CD14-positive monocyte (primary cell): ENCODE results near the gene ZNF296. TPM values are rescaled to one million over a fixed set of nuclear protein-coding genes. Genes with fewer than 3 reads are reported as not detected.

Experiments used
- DNase-seq, 3 donors: peaks; one replicate each; pipeline ENCODE4 v3.0.0-alpha.2; 2011 to 2022
- H2AFZ ChIP-seq: 2 replicates; pipeline ENCODE4 v1.6.0; 2012; ENCODE audit warnings: mild to moderate bottlenecking, low read depth, low read length, inconsistent platforms; ENCODE audit not compliant: insufficient read depth, poor library complexity, severe bottlenecking
- H3K27ac ChIP-seq, 2 donors: 1 replicate in 1 of 2; 2 replicates in 1 of 2; pipeline ENCODE4 v1.5.1; 2012 to 2013; ENCODE audit warnings: low read length in 2 of 2, control low read depth in 1 of 2, inconsistent platforms in 1 of 2, low read depth in 1 of 2, mild to moderate bottlenecking in 1 of 2
- H3K27me3 ChIP-seq, 2 donors: one replicate each; pipeline versions ENCODE4 v1.6.0 to v1.6.1; 2011 to 2013; ENCODE audit warnings: low read length in 2 of 2; ENCODE audit not compliant: control insufficient read depth in 2 of 2, insufficient read depth in 2 of 2
- H3K36me3 ChIP-seq, 2 donors: replicated peaks in 1 of 2; 1 replicate in 1 of 2; 2 replicates in 1 of 2; pipeline versions ENCODE4 v1.5.1 to v1.6.1; 2012 to 2013; ENCODE audit warnings: low read length in 2 of 2, control low read depth in 1 of 2, inconsistent platforms in 1 of 2, mild to moderate bottlenecking in 1 of 2; ENCODE audit not compliant: insufficient read depth in 2 of 2, control insufficient read depth in 1 of 2
- H3K4me1 ChIP-seq, 2 donors: 1 replicate in 1 of 2; 2 replicates in 1 of 2; pipeline versions ENCODE4 v1.5.1 to v1.6.1; 2012 to 2013; ENCODE audit warnings: low read length in 2 of 2, control low read depth in 1 of 2, inconsistent platforms in 1 of 2, mild to moderate bottlenecking in 1 of 2, moderate library complexity in 1 of 2; ENCODE audit not compliant: insufficient read depth in 2 of 2, control insufficient read depth in 1 of 2
- H3K4me2 ChIP-seq: replicated peaks from 2 replicates; pipeline ENCODE3; 2012; ENCODE audit warnings: low read length, moderate library complexity, mild to moderate bottlenecking; ENCODE audit not compliant: poor library complexity, severe bottlenecking; ENCODE audit errors: extremely low read depth
- H3K4me3 ChIP-seq, 3 experiments: fragments of 200-600 bp in 1 of 3; sonication (generic) in 1 of 3; replicated peaks in 1 of 3; 1 replicate in 2 of 3; 2 replicates in 1 of 3; pipeline ENCODE4 v1.5.1; 2011 to 2013; ENCODE audit warnings: low read length in 3 of 3, mild to moderate bottlenecking in 3 of 3, control low read depth in 2 of 3, low read depth in 2 of 3, inconsistent platforms in 1 of 3, moderate library complexity in 1 of 3
- H3K79me2 ChIP-seq: 2 replicates; pipeline ENCODE4 v1.6.0; 2012; ENCODE audit warnings: mild to moderate bottlenecking, control low read depth, inconsistent platforms, low read length, moderate library complexity; ENCODE audit not compliant: insufficient read depth
- H3K9ac ChIP-seq: 2 replicates; pipeline ENCODE4 v1.6.0; 2017; ENCODE audit warnings: low read length, mild to moderate bottlenecking; ENCODE audit not compliant: insufficient read depth, poor library complexity, severe bottlenecking
- H3K9me3 ChIP-seq, 2 donors: replicated peaks in 1 of 2; 1 replicate in 1 of 2; 2 replicates in 1 of 2; pipeline versions ENCODE4 v1.5.1 to v1.6.1; 2012 to 2013; ENCODE audit warnings: low read length in 2 of 2, control low read depth in 1 of 2; ENCODE audit not compliant: control insufficient read depth in 1 of 2, insufficient read depth in 1 of 2
- H4K20me1 ChIP-seq: 2 replicates; pipeline ENCODE4 v1.6.0; 2012; ENCODE audit warnings: mild to moderate bottlenecking, low read length, control low read depth, moderate library complexity; ENCODE audit not compliant: insufficient read depth
- H3K27ac Mint-ChIP-seq, 7 donors: one replicate each; pipeline ENCODE4 v1.8.0; 2020; ENCODE audit warnings: mild to moderate bottlenecking in 7 of 7, mixed read lengths in 7 of 7, moderate library complexity in 6 of 7, inconsistent platforms in 2 of 7
- H3K27me3 Mint-ChIP-seq, 3 donors: one replicate each; pipeline ENCODE4 v1.8.0; 2021 to 2022; ENCODE audit warnings: low read depth in 3 of 3, mild to moderate bottlenecking in 3 of 3, mixed read lengths in 3 of 3, moderate library complexity in 3 of 3, inconsistent platforms in 1 of 3
- H3K36me3 Mint-ChIP-seq, 2 donors: one replicate each; pipeline ENCODE4 v1.8.0; 2020; ENCODE audit warnings: mixed read lengths in 2 of 2, inconsistent platforms in 1 of 2, mild to moderate bottlenecking in 1 of 2
- H3K4me1 Mint-ChIP-seq: one replicate; pipeline ENCODE4 v1.8.0; 2020; ENCODE audit warnings: mild to moderate bottlenecking, mixed read lengths
- H3K4me3 Mint-ChIP-seq, 2 donors: one replicate each; pipeline ENCODE4 v1.8.0; 2020; ENCODE audit warnings: mild to moderate bottlenecking in 2 of 2, mixed read lengths in 2 of 2, moderate library complexity in 1 of 2
- H3K9me3 Mint-ChIP-seq, 7 donors: one replicate each; pipeline ENCODE4 v1.8.0; 2020 to 2022; ENCODE audit warnings: mixed read lengths in 7 of 7, mild to moderate bottlenecking in 6 of 7, moderate library complexity in 6 of 7, inconsistent platforms in 2 of 7
- CTCF ChIP-seq: fragments of 200-600 bp; IDR thresholded peaks from one replicate; pipeline ENCODE4 v1.8.0; 2022; ENCODE audit warnings: antibody characterized with exemption, mild to moderate bottlenecking
- WGBS: methylation state at CpG from one replicate; pipeline ENCODE4 v1.1.5; 2013; ENCODE audit warnings: missing lambda C conversion rate; ENCODE audit not compliant: insufficient coverage; 5-methylcytosine and 5-hydroxymethylcytosine counted together
- intact Hi-C, 2 donors: fragments of 100-400 bp; cut with micrococcal nuclease; formaldehyde crosslinking; loops; one replicate each; pipeline versions ENCODE4 v1.15.0 to v1.15.1; 2023
- polyA plus RNA-seq, 3 donors: library from polyadenylated mRNA; depleted of rRNA in 1 of 3; unstranded in 2 of 3; stranded (reverse) in 1 of 3; fragments of 300-500 nt in 2 of 3; fragments of >200 nt in 1 of 3; fragmentation: Illumina TruSeq in 2 of 3; gene quantifications; 1 replicate in 2 of 3; 2 replicates in 1 of 3; pipeline ENCODE4 v1.2.3, GENCODE V29; 2012 to 2021

Gene ZNF296
- polyA plus RNA-seq, 3 donors = 3.8 to 7.2 (median 6.5) TPM

GRCh38 chr19:45122832-45123231 is 46.6 kb upstream of the ZNF296 start:
- 91% methylated on average over 3 of the region's 6 CpGs for WGBS
- no peak for TF ChIP-seq CTCF
- Histone ChIP-seq H3K36me3 (no peaks in the 10 kb centered on the region), H3K79me2 (peaks cover 64% of the 10 kb centered on the region), H3K4me3 (no peak overlapping the region), H3K4me2 (no peak overlapping the region), H3K27ac (no peak overlapping the region), H4K20me1 (peaks cover 74% of the 10 kb centered on the region), H2AFZ (no peak overlapping the region), H3K9me3 (no peaks in the 10 kb centered on the region), H3K9ac (no peak overlapping the region), H3K27me3 (no peaks in the 10 kb centered on the region), H3K4me1 (peaks cover 0 to 4% of the 10 kb centered on the region in 2 donors)
- H3K27ac Mint-ChIP-seq = peak overlapping the region in 1 of 7 donors; percentile 54
- no peaks in the 10 kb centered on the region for H3K9me3 Mint-ChIP-seq
- intact Hi-C loops = no loop called here
- no peak overlapping the region for H3K4me3 Mint-ChIP-seq
- peaks cover 4 to 7% (median 7%) of the 10 kb centered on the region in 3 donors for H3K27me3 Mint-ChIP-seq
- peaks cover 4 to 8% of the 10 kb centered on the region in 2 donors for H3K36me3 Mint-ChIP-seq
- DNase-seq = no peak
- H3K4me1 Mint-ChIP-seq = peaks cover 22% of the 10 kb centered on the region

- peaks cover 4 to 8% of the 10 kb centered on the region in 2 donors for H3K36me3 Mint-ChIP-seq
- H3K4me3 Mint-ChIP-seq = no peak overlapping the region
- intact Hi-C loops = no loop called here
- H3K4me2 ChIP-seq = no peak overlapping the region
- peaks cover 29% of the 10 kb centered on the region for H3K4me1 Mint-ChIP-seq
- 84% methylated on average over 7 of the region's 11 CpGs for WGBS
- peaks cover 63% of the 10 kb centered on the region for H3K79me2 ChIP-seq
- peaks cover 7 to 13% of the 10 kb centered on the region in 2 donors for H3K4me1 ChIP-seq
- no peak overlapping the region for H3K27ac ChIP-seq
- H3K9me3 Mint-ChIP-seq = no peaks in the 10 kb centered on the region
- no peak overlapping the region for H2AFZ ChIP-seq
- no peak for DNase-seq
- no peaks in the 10 kb centered on the region for H3K27me3 ChIP-seq
- H3K9ac ChIP-seq = no peak overlapping the region
- H3K9me3 ChIP-seq = no peaks in the 10 kb centered on the region
- H4K20me1 ChIP-seq = peaks cover 82% of the 10 kb centered on the region
- peaks cover 6 to 7% (median 7%) of the 10 kb centered on the region in 3 donors for H3K27me3 Mint-ChIP-seq
- no peak for TF ChIP-seq CTCF
- H3K4me3 ChIP-seq = no peak overlapping the region
- no peaks in the 10 kb centered on the region for H3K36me3 ChIP-seq
- peak overlapping the region in 2 of 7 donors; percentile 33 to 73 for H3K27ac Mint-ChIP-seq
These were observed 45.6 kb upstream of the ZNF296 start for GRCh38 chr19:45121827-45122345.
